ENCODE data around the gene HSPBP1.

The HSPBP1 gene

DNA sequence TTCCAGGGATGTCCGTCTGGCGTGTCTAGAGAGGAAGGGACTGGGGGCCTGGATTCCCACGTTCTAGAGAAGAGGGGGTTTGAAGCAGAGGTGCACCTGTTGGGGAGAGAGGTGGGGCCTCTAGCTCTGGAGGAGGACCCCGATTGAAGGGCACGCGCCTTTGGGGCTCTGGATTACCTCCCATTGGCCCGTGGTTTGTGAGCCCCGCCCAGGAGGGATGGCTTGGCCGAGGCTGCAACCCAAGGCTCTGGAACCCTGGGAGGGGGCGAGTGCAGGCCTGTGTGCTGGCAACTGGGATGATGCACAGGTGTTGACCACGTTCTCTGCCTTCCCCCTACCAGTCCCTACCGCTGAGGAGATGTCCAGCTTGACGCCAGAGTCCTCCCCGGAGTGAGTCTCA lies 25.1 kb upstream of the HSPBP1 start:
- no peak for DNase-seq (ENCODE audit: low spot score)

DNA sequence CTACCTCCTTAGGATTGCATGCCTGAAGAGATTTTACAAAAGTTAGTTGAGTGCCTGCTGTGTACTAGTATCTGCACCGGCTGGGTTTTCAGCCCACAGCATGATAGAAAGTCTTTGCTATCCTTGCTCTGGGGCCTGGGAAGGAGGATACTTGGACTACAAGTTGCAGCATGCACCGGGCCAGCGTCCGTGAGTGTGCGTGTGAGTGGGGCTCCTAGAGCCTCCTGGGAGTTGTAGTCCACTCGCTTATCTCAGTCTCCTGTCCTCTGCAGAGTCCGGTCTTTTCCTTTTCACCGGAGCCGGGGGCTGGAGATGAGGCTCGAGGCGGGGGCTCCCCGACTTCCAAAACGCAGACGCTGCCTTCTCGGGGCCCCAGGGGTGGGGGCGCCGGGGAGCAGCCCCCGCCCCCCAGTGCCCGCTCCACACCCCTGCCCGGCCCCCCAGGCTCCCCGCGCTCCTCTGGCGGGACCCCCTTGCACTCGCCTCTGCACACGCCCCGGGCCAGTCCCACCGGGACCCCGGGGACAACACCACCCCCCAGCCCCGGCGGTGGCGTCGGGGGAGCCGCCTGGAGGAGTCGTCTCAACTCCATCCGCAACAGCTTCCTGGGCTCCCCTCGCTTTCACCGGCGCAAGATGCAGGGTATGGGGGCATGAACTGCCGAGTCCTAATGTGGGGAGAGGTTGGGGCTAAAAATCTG lies 24.5 kb upstream of the HSPBP1 start:
- peak; percentile 44 for DNase-seq (ENCODE audit: low spot score)

DNA sequence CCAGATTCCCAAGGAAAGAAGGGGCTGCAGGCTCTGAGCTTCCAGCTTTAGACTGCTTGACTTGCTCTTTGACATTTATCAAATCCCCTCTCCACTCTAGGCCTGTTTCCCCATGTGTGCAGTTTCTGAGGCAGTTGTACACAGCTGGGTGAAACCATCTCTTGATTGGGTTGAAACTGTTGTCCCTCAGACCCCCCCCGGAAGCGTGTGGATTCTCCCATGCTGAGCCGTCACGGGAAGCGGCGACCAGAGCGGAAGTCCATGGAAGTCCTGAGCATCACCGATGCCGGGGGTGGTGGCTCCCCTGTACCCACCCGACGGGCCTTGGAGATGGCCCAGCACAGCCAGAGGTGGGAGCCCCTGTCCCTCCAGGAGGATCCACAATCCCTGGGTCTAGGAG lies 23.6 kb upstream of the HSPBP1 start:
- DNase-seq (ENCODE audit: low spot score) = no peak

DNA sequence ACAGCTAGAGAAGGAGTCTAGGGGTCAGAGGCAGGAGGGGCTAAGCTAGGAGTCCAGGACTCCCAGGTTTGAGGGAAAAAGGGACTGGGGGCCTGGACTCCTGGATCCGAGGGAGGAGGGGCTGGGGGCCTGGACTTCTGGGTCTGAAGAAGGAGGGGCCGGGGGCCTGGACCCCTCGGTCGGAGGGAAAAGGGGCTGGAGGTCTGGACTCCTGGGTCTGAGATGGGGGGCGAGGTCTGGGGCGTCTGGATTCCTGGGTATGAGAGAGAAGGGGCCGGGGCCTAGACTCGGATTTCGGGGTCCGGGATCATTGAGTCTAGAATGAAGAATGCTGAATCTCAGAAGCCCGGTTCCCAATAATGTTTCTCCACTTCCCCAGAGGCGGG lies 22.4 kb upstream of the HSPBP1 start:
- no peak for DNase-seq (ENCODE audit: low spot score)

DNA sequence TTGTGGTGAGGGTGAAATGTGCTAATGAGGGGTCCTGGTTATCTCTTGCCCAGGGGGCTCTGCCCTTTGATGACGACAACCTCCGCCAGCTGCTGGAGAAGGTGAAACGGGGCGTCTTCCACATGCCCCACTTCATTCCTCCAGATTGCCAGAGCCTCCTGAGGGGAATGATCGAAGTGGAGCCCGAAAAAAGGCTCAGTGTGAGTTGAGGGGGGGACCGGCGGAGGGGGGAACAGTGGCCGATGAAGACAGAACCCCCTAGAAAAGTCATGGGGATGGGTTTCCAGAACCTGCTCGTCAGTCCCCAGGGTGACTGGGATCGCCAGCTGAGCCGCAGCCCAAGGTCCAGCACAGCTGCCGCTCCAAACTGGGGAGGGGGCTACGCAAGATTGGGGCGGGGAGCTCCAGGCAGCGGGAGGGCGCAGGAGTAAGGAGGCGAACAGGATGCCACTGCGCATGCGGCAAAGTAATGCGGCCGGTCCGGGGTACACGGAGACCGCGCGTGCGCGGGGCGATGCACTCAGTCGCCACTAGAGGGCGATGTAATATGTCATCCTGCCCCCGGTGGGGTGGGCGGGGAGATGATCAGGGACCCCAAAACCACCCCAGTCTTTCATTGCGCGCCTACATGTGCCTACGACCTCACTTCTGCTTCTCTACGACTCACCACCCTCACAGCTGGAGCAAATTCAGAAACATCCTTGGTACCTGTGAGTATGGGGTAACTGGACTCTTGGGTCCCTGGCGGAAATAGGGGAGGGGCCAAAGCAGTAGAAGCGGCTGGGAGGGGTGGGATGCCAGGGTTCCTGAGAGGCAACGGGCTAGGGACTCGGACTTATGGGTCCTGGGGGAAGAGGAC lies 21.8 kb upstream of the HSPBP1 start:
- peak; percentile 90 for DNase-seq (ENCODE audit: low spot score)

DNA sequence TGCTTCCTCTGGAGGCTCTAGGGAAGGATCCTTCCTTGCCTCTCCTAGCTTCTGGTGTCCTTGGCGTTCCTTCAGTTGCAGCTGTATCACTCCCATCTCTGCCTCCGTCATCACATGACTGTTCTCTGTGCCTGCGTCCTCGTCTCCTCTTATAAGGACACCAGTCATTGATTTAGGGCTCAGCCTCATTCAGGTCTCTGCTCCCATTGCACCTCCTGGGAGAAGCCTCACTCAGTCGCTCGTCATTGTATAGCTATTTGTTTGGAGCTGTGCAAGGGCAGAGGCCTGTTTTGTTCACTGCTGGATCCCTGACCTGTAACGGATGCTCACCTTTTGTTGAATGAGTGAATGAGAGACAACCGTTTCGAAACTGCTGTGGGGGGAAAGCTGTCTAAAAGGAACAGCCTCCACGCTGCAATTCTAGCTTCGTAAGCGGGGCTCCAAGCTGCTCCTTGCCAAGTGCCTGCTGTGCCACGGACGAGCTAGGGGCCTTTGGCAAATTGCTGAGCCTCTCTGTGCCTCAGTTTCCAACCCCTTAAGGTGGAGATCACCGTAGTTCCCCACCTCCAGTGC lies 21.1 kb upstream of the HSPBP1 start:
- DNase-seq (ENCODE audit: low spot score) = no peak

DNA sequence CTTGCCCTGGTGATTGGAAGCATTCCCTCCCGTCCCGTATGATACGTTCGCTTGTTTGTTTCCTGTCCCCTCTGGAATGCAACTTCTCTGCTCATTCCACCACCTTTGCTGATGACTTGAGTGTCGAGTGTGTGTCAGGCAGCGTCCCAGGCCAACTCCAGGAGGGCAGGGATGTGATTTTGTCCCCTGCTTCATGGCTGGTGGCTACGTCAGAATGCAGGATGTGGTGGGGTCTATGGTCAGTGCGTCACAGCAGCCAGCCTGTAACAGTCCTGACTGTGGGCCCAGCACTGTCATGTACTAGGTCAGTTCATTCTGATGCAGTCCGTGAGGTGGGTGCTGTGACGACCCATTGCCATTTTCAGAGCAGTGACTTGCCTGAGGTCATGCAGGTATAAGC lies 20.1 kb upstream of the HSPBP1 start:
- DNase-seq (ENCODE audit: low spot score) = no peak

DNA sequence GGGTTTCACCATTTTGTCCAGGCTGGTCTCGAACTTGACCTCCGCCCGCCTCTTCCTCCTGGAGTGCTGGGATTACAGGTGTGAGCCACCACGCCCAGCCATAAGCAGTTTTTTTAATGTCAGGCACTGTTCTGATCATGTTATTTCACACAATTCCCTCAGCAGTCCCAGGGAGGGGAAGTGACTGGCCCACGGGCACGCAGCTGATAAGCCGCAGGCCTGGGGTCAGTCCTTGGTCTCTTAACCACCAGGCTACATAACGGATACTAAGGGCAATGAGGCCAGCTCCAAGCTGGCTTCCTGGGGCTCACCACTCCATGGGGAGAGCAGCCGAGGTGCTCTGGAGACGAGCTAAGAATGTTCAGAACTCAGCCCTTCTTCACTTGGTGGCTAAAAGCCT lies 17.4 kb upstream of the HSPBP1 start:
- DNase-seq (ENCODE audit: low spot score) = no peak

DNA sequence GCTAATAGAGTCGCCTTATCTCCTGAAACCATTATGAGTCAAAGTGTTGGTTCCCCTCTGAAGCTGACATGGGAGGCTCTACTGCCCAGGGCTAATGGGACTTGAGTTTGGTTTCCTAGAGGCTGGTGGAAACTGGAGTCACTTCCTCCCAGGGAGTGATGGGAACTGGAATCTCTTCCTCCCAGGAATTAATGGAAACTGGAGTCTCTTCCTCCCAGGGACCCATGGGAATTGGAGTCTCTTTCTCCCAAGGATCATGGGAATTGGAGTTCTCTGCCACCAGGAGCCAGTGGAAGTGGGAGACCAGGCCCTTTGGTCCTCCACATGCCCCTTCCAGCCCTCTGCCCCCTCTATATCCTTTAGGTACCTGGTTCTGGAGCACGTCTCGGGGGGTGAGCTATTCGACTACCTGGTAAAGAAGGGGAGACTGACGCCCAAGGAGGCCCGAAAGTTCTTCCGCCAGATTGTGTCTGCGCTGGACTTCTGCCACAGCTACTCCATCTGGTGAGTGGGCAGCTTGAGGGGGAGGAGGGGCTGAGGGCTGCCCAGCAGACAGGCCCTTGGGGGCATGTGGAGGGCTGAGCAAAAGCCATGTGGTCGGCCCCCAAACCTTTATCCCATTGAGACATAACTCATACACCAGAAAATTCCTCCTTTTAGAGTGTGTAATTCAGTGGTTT lies 9.3 kb upstream of the HSPBP1 start:
- DNase-seq (ENCODE audit: low spot score) = no peak

DNA sequence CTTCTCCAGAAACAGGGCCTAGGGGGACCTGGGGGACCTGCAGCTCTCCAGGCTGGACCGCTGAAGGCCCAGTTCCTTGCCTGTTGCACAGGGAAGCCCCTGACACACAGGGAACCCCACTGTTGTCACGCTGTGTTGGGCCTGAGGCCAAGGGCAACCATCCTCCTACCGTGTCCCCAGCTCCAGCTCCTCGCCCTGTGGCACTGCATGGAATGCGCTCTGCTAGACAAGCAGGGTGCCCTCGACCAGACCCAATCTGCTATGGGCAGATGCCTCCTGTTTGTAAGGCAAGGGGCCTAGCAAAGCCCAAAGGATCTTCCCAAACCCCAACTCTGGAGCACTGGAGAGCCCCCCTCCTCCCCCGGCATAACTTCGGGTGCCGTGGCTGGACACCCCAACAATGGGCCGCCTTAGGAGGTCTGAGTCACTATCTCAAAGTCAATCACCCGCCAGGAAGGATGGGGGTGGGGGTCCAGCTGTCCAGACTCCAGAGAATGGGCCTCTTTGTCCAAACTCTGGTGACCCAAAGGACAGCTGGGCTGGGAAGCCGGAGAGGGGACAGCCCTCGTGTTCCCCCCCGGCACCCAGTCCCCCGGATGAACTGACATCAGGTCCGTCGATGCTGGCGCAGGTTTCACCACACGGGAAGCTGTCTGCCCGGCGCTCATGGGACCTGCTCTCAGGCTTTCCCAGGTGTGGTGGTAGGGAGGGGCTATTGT lies 7.6 kb upstream of the HSPBP1 start:
- no peak for DNase-seq (ENCODE audit: low spot score)

DNA sequence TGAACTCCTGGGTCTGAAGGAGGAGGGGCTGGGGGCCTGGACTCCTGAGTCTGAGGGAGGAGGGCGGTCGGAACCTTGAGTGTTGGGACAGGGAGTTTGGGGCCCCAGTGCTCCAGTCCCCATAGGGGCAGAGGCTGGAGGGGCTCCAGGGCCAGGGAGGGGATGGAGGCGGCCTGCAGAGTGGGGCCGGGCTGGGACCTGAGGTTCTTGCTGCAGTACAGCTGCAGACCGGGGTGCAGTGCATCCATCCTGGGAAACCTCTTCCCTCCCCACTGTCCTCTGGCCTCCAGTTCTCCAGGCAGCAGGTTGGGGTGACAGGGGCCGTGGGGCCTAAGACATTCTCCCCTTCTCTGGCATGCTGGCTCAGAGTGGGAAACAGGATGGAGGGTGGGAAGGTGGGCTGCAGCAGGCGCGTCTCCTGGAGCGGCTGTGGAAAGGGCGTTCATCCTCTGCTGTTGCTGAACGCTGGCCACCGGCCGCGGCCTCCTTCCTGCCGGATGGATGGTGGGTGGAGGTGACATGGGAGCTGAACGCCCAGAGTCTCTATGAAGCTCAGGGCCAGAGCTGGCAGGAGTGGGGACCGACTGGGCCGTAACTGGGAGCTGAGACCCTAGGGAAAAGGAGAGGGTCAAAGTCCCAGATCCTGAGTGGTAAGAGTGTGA lies 5.5 kb upstream of the HSPBP1 start:
- DNase-seq (ENCODE audit: low spot score) = no peak

DNA sequence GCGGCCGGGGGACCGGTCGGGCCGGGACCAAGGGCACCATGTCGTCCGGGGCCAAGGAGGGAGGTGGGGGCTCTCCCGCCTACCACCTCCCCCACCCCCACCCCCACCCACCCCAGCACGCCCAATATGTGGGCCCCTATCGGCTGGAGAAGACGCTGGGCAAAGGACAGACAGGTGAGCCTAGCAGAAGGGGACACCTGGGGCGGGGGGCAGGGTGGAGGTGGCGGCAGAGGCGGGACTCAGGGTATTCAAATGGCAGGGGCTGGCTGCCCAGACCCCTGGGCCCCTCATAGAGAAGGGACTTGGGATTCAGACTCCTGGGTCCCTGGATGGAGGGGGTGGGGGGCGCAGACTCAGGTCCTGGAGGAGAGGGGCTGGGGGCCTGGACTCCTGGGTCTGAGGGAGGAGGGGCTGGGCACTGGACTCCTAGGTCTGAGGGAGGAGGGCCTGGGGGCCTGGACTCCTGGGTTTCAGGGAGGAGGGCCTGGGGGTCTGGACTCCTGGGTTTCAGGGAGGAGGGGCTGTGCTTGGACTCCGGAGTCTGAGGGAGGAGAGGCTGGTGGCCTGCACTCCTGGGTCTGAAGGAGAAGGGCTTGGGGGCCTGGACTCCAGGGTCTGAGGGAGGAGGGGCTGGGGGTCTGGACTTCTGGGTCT lies 4.6 kb upstream of the HSPBP1 start:
- DNase-seq (ENCODE audit: low spot score) = no peak

DNA sequence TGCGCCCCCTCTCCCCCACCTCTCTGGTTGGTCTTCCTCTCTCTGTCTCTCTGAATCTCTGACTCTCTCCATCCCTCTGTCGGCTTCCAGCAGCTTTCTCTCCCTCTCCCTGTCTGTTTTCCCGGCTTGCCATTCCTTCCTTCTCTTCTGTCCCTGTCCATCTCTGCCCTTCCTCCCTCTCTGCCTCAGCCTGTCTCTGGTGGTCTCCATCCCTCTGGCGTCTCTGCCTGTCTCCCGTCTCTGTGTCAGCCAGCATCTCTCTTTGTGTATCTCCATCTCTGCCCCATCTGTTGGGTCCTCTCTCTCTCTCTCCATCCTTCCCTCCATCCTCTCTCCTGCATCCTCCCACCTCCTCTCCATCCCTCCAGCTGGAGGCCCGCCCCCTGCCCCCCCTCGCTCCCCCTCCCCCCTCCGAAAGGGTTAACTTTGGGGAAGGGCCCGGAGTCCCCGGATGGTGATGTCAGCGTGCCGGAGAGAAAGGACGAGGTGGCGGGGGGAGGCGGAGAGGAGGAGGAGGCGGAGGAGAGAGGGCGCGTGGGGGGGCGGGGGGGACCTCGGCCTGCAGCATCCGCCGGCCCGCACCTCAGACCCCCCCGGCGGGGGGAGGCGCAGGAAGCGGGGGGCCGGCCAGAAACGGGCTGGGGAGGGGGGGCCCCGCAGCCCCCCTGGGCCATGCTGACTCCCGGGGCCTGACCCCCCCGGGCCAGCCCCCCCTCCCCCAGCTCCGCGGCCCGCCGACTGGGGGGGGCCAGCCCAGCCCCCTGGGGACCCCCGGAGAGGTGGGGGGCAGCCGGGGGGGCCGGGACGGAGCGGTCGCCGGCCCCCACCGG lies 3.9 kb upstream of the HSPBP1 start, which contains the start of gene BRSK1:
Gene BRSK1, plus strand, starts transcription at position 450 of the 830 bp plus-strand sequence. CDS start 446 bp downstream, outside the sequence.
- DNase-seq (ENCODE audit: low spot score) = no peak

DNA sequence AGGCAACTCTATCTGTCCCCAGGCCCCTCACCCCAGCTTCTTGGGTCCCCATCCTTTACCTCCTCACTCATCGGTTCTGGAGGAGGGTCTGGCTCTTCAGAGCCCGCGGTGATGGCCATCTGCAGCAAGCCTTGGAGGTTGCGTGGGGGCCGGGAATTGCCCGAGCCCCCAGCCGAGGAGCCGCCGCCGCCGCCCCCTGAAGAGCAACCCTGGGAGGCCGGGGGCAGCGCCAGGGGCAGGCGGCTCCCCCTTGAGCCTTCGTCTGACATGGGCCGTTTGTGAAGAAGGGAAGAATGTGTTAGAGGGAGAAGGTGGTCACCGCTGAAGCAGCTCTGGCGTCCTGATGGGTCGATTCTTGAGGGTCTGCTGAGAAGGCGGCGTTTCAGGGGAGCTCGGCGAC lies 570 bp downstream of the HSPBP1 start:
- DNase-seq (ENCODE audit: low spot score) = no peak

DNA sequence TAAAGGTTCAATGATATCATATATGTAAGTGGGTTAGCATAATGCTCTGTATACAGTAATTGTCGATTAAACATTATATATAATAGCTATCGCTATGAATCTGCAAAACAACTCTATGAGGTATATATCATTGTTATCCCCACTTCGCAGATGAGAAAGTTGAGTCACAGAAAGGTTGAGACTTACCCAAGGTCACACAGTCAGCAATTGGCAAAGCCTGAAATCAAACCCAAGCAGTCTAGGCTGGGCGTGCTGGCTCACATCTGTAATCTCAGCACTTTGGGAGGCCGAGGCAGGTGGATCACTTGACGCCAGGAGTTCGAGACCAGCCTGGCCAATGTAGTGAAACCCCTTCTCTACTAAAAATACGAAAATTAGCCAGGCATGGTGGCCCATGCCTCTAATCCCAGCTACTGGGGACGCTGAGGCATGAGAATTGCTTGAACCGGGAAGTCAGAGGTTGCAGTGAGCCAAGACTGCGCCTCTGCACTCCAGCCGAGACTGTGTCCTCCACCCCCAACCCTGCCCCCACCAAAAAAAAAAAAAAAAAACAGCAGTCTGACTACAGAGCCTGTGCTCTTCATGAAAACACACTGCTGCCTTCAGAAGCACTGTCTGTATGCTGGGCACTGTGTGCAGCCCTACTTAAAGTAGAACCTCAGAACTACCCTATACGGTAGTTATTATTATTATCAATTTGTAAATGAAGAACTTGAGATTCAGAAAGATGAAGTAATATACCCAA lies 1.3 kb downstream of the HSPBP1 start:
- no peak for DNase-seq (ENCODE audit: low spot score)

DNA sequence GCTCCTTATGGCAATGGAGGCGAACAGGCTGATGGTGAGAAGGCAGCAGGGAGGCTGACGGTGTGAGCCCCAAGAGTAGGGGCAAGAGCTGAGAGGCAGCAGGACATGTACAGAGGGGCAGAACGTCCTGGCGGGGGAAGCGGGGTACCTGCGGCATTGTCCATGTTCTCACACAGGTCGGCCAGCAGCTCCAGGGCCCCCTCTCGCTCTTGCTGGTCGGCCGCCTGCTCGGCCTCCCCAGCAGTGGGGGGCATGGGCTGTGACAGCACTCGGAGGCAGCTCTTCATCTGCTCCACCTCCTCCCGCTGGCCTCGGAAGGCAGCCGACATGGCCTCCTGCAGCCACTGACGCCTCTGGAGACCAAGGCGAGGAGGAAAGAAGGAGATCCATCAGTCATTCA lies 2.4 kb downstream of the HSPBP1 start:
- DNase-seq (ENCODE audit: low spot score) = no peak

DNA sequence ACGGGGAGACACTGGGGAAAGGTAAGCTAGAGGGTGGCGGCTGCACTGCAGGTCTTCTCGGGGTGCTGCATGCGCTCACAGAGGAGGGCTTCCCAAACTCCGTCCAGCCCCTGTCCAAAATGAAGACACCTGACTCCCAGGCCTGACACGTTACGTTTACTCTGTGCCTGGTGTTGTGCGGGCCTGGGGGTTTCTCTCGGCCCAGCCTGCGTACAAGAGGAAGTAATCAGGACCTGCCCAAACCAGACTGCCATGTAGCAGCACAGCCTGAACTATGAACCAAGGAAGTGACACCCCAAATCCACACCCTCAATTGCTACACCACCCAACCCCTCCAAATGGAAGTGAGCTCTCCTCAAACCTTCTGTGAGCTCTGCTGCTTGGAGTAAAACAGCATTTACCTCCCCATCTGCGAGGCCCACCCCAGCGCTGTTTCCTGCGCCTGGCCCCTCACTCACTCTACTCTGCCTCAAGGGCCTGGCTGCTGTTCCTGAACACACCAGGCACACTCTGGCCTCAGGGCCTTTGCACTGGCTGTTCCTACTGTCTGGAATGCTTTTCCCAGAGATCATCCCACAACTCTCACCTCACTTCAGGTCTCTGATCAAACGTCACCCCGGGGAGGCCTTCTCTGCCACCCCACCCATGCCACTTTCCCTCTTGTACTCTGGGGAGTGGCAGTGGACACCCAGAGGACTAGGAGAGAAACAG lies 3.0 kb downstream of the HSPBP1 start:
- DNase-seq (ENCODE audit: low spot score) = no peak

All from hematopoietic multipotent progenitor cell treated with erythropoietin and hydrocortisone succinate and interleukin-3 and kit ligand, for 17 days (in vitro differentiated cells).